GM12875 (cell line): Measurements from ENCODE around the gene GPS1.

Source experiments
- H3K4me3 ChIP-seq: one replicate; pipeline ENCODE4 v1.5.1; 2011; ENCODE audit warnings: low read depth, low read length, control low read depth
- CTCF ChIP-seq: IDR thresholded peaks from 2 replicates; pipeline ENCODE4 v1.5.1; 2011; ENCODE audit warnings: low read depth, mild to moderate bottlenecking, control low read depth, inconsistent platforms, low read length, moderate library complexity, borderline replicate concordance; ENCODE audit not compliant: insufficient read depth

GPS1 gene

GRCh38 chr17:82082456-82082855 lies 30.8 kb downstream of the GPS1 start:
- TF ChIP-seq CTCF, result no peak
- H3K4me3 ChIP-seq, result no peak overlapping the region

GRCh38 chr17:82083009-82083408 lies 31.3 kb downstream of the GPS1 start:
- no peak for TF ChIP-seq CTCF
- H3K4me3 ChIP-seq, result no peak overlapping the region

GRCh38 chr17:82083533-82084359 lies 32.0 kb downstream of the GPS1 start:
- H3K4me3 ChIP-seq, result no peak overlapping the region
- TF ChIP-seq CTCF, result no peak

GRCh38 chr17:82084373-82085030 lies 32.8 kb downstream of the GPS1 start:
- H3K4me3 ChIP-seq, result no peak overlapping the region
- no peak for TF ChIP-seq CTCF

- no peak for TF ChIP-seq CTCF
- no peak overlapping the region for H3K4me3 ChIP-seq
Measured at GRCh38 chr17:82085031-82085861, 33.5 kb downstream of the GPS1 start.

- TF ChIP-seq CTCF, result no peak
- H3K4me3 ChIP-seq, result no peak overlapping the region
Measured at GRCh38 chr17:82085931-82086764, 34.5 kb downstream of the GPS1 start.
